ENCODE data around the gene CHIT1. TPM values are rescaled to one million over a fixed set of nuclear protein-coding genes. Genes with fewer than 3 reads are reported as not detected.

Gene CHIT1
- total and polyA plus RNA-seq, 8 donors = 0.05 to 0.18 TPM; not detected in 6

GRCh38 chr1:203270448-203270847 lies 41.0 kb upstream of the CHIT1 start:
- Histone ChIP-seq H3K36me3 (no peaks in the 10 kb centered on the region), H3K4me3 (no peak overlapping the region), H3K27ac (no peak overlapping the region), H3K27me3 (no peaks in the 10 kb centered on the region), H3K4me1 (peaks cover 17 to 53% (median 37%) of the 10 kb centered on the region in 4 donors), H3K9me3 (no peaks in the 10 kb centered on the region)
- DNase-seq = no peak
- 73 to 83% (median 82%) methylated on average over 4 of the region's 4 CpGs for WGBS, 5 donors
- intact Hi-C loops (cut with DNase I; ENCODE audit: low total_unique reads) = no loop called here
- TF ChIP-seq POLR2AphosphoS5 (IDR thresholded peaks at IDR 0.05) (no peak), EP300 (IDR thresholded peaks at IDR 0.05) (no peak), POLR2A (IDR thresholded peaks at IDR 0.05) (no peak), CTCF (IDR thresholded peaks at IDR 0.05) (no peak)

DNA sequence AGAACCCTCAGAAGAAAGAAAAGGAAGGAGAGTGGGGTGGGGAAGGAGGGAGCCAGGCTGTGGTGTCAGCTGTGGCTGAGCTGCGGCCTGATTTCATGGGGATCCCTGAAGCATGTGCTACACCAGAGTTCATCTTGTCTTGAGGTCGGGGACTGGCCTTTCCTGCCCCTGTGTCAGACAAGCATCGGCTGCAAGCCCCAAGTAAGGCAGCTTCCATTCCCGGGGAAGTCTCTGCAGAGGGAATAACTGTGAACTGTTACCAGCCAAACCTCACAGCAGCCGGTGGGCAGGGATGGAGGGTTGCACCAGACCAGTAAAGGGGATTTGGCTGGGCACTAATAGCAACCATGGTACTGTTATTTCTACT lies 40.2 kb upstream of the CHIT1 start:
- intact Hi-C loops (cut with DNase I; ENCODE audit: low total_unique reads) = loop anchor here (5.0 kb wide), 1 partner anchor 218 kb away; no protein-coding TSS in a partner anchor
- WGBS, 5 donors = 61 to 77% (median 72%) methylated on average over 4 to 5 of the region's 5 CpGs

DNA sequence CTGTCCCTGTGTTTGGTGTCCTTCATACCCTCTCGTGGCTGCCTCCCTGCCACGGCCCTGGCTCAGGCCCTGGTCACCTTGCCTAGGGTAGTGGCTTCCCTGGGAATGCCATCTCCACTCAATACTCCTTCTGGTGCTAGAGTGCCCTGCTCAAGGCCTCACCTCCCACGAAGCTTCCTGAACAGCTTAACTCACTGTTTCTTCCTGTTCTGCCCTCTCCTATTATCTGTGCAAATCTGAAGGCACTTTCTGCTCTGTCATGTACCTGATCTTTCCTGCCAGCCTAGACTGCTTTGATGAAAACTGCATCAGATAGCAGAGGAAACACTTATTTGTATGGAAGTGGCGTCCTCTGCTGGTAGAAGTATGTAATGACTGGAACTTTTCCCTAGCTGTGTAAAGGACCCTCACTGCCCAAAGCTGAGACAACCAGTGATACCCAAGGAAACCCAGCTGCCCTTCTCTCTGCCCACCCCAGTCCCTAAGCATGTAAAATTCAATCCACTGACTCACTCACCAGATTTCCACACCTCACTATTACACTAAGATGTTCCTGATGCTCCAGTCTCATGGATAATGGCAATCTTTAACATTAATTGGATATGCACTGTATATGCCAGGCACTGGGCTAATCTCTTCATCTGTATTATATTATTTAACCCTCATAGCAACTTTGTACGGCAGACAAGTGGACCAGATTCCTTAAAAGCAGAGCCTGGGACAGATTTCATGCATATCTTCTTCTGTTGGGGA lies 39.6 kb upstream of the CHIT1 start:
- Histone ChIP-seq H3K9me3 (no peaks in the 10 kb centered on the region), H3K4me1 (peaks cover 9 to 39% (median 25%) of the 10 kb centered on the region in 4 donors), H3K4me3 (no peak overlapping the region), H3K27me3 (no peaks in the 10 kb centered on the region), H3K36me3 (no peaks in the 10 kb centered on the region), H3K27ac (peak overlapping the region in 1 of 5 donors; percentile 44)
- intact Hi-C loops (cut with DNase I; ENCODE audit: low total_unique reads) = loop anchor here (5.0 kb wide), 1 partner anchor 218 kb away; no protein-coding TSS in a partner anchor
- peak in 1 of 2 donors; percentile 89 for DNase-seq
- TF ChIP-seq EP300 (IDR thresholded peaks at IDR 0.05) (no peak), CTCF (IDR thresholded peaks at IDR 0.05) (peak in 5 of 7 experiments; percentile 77 to 93 (median 91)), POLR2AphosphoS5 (IDR thresholded peaks at IDR 0.05) (no peak), POLR2A (IDR thresholded peaks at IDR 0.05) (no peak)
- WGBS, 5 donors = 25 to 40% (median 28%) methylated on average over 5 of the region's 5 CpGs

More for the DNA sequence above, 40.2 kb upstream of the CHIT1 start:
- H3K4me3 ChIP-seq = no peak overlapping the region
- H3K36me3 ChIP-seq = no peaks in the 10 kb centered on the region
- no peaks in the 10 kb centered on the region for H3K27me3 ChIP-seq
- TF ChIP-seq CTCF (IDR thresholded peaks at IDR 0.05) = no peak
- TF ChIP-seq POLR2A (IDR thresholded peaks at IDR 0.05) = no peak
- TF ChIP-seq POLR2AphosphoS5 (IDR thresholded peaks at IDR 0.05) = no peak
- TF ChIP-seq EP300 (IDR thresholded peaks at IDR 0.05) = no peak
- H3K9me3 ChIP-seq = no peaks in the 10 kb centered on the region
- no peak for DNase-seq
- H3K27ac ChIP-seq = no peak overlapping the region
- peaks cover 14 to 45% (median 31%) of the 10 kb centered on the region in 4 donors for H3K4me1 ChIP-seq

- intact Hi-C loops (cut with DNase I; ENCODE audit: low total_unique reads) = loop anchor here (5.0 kb wide), 1 partner anchor 219 kb away; no protein-coding TSS in a partner anchor
- Histone ChIP-seq H3K9me3 (no peaks in the 10 kb centered on the region), H3K27ac (peak overlapping the region; percentile 60 to 87 (median 78)), H3K27me3 (no peaks in the 10 kb centered on the region), H3K4me1 (peaks cover 0 to 28% (median 15%) of the 10 kb centered on the region in 4 donors), H3K4me3 (peak overlapping the region; percentile 44 to 55 (median 50)), H3K36me3 (no peaks in the 10 kb centered on the region)
- 52 to 63% (median 59%) methylated on average over 15 of the region's 15 CpGs for WGBS, 5 donors
- TF ChIP-seq CTCF (IDR thresholded peaks at IDR 0.05) (no peak), POLR2A (IDR thresholded peaks at IDR 0.05) (no peak), EP300 (IDR thresholded peaks at IDR 0.05) (no peak), POLR2AphosphoS5 (IDR thresholded peaks at IDR 0.05) (no peak)
- no peak for DNase-seq
Measured at GRCh38 chr1:203267912-203268311, 38.4 kb upstream of the CHIT1 start.
